ENCODE data around the gene KSR2.

Gene KSR2

DNA sequence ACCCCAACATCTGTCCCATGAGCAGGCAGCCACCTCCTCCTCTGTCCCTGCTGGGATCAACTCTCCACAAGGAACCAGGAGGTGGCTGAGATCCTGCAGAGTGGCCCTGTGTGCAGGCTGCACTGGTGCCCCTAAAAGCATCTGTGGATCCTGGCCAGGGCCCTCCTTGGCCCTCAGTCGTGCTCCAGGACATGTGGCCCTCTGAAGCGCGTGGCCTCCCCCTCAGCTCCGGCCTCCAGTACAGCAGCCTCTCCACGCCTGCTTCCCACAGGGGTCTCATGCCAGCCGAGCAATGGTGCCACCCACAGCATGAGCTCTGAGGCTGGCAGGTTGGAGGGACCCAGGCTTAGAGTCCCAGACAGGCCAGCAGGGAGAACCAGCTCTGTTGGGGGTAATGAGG is 530.0 kb downstream of the KSR2 start:
- no peak for DNase-seq

DNA sequence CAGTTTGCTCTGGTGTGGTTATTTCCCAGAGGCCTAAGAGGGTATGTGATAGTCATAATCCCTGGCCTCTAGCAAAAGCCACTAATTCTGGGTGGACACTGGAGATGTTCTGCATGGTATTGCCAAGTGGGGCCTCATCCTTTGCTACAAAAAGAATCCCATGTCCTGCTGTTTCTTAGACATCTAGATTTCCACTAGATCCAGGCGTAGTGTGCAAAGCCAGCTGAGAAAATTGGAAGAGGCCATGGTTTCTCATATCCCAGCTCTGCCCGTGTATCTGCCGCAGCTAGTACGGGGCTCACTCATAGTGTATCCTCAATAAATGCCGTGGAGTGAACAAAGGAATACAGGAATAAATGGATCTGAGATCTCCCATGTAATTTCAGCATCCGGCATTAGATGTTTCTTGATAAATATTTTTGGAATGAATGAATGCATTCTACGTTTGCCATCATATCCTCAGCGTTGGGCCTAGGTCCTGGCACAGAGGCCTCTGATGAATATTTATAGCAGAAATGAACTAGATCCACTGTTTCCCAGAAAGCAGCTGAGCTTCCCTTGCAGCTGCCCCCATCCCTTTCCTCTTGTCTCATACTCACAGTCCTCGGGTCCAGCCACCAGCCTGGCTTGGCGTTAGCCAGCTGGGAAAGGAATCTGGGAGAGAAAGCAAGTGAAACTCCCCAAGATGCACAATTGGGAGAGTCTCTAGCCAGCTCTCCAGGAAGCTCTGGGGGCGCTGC is 531.1 kb downstream of the KSR2 start:
- peak; percentile 58 for DNase-seq

DNA sequence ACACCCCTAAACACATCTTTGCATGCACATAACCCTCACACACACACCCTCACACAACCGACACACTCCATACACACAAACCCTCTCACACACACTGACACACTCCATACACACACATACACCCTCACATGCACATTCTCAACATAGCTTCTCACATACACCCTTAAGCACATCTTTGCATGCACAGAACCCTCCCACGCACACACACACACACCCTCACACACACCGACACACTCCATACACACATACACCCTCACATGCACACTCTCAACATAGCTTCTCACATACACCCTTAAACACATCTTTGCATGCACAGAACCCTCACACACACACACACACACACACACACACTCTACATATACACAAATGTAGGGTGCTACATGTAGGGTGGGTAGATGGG is 534.9 kb downstream of the KSR2 start:
- DNase-seq = no peak

DNA sequence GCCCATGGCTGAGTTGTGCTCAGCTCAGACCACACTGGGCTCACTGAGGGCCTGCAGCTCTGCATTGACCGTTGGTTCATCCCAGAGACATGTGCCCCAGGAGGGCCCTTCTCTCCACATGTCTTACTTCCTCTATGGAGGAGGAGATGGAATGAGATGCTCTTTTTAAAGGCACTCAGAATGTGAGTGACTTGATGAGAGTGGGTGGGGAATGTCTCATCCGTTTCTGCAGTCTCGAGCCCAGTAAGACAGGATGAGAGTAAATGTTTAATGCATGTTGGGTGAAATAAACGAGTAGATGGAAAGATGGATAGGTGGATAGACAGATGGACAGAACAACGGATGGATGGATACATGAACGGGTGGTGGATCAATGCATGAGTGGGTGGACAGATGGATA is 538.5 kb downstream of the KSR2 start:
- DNase-seq = no peak

DNA sequence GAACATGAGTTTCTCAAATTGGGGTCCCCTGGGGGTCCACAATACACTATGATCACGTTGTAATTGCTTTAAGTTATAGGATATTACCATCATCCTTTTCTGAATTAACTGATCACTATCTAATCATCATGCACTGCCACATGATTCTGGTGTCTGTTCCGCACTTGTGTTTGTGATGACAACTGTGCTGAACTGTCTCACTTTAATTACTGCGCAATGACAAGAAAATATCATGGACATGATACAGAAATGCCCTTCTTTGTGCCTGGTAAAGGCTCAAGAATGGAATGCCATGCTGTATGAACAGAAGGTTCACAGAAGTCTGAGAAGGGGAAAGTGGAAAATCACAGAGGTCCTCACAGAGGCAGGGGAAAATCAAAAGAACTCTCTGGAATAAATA is 541.6 kb downstream of the KSR2 start:
- DNase-seq = no peak

DNA sequence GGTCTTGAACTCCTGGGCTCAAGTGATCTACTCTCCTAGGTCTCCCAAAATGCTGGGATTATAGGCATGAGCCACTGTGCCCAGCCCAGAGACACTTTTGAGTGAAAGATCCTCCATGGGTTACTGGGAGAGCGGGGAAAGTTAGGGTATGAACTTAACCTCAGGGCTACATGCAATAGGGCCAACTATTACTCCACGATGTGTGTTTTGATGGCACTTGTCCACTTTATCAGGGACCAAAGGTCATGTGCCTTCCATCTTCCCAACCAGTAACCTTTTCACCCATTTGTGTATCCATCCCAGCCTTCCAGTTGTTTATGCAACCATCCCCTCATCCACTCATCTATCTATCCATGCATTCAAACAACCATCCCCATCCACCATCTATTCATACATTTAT is 546.8 kb downstream of the KSR2 start:
- no peak for DNase-seq

DNA sequence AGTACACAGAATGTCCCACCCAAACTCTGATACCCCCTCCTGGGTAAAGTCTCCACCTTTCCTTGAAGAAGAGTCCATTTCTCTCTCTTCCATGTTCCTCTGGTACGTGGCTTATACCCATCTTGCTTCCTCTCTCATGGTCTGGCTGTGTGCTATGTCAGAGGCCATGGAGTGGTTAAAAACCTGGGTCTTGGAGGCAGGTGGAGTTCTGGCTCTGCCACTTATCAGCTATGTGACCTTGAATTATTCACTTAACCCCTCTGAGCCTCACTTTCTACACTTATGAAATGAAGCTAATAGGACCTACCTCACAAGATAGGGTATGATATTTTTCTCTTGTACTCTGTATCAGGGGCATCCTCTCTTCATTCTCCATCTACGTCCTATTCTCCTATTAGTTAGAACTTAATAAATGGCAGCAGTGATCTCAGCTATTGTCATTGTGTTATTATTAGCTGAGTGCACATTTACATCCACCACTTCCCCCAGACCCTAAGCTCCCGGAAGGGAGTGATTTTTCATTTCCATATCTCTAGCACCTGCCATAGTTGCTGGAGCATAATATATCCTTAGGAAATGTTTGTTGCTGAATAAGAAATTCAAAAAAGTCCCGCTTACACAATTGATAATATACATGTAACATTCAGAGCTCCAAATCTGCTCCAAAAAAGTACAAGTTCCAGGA is 547.6 kb downstream of the KSR2 start:
- DNase-seq = no peak

DNA sequence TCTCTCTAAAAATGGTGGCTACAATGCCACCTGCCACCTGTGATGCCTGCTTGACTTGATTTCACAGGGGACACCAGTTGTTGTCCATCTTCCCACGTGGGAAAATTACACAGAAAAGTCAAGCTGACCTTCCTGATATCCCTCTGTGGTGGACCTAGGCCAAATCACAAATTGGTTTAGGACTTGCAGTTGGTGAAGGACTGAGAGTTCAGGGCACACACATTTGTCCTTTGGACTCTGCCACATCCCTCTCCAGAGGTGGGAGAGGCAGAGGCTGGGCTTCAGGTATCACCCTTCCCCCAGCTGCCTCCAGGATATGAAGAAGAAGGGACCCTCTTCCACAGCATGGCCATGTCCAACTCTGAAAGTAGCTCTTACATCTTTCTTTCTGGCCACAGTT is 551.8 kb downstream of the KSR2 start:
- no peak for DNase-seq

DNA sequence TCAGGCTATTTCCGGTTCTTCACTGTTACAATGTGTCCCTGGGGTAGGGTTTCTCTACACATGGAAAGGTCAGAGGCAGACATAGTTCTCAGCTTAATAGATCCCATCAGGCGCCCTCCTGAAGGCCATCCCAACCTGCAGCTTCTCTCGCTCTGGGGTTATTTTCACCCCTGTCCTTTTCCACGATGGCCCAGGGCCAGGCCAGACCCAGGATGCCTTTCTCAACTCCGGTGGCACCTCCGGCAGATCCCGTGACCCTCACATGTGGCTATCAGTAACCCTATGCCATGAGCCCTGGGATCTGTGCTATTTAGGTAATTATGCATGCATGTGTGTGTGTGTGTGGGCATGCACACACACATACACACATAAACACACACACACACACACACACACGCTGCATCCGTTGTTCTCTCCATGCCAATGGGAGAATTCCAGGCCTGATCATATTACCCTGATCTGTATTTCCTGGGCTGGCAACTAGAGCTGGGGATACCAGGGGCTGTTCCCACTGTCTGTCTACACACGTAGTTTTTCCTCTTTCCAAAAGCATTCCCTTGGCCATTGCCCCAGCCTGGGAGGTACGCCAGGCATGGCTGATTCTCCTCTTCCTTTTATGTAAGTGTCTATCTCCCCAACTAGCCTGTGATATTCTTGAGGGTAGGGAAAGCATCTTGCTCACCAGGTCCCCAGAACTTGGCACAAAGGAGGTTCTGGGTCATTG is 556.2 kb downstream of the KSR2 start:
- DNase-seq = peak; percentile 73

DNA sequence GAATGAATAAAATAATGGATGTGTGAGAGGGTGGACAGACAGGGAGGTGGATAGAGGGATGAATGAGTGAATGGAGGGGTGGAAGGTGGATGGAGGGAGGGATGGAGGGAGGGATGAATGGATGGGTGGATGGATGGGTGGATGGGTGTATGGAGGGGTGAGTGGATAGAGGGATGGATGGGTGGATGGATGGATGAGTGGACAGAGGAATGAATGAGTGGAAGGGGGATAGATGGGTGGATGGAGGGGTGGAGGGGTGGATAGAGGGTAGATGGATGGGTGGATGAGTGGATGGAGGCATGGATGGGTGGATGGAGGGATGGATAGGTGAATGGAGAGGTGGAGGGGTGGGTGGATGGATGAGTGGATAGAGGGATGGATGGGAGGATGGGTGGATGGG is 559.5 kb downstream of the KSR2 start:
- DNase-seq = no peak

DNA sequence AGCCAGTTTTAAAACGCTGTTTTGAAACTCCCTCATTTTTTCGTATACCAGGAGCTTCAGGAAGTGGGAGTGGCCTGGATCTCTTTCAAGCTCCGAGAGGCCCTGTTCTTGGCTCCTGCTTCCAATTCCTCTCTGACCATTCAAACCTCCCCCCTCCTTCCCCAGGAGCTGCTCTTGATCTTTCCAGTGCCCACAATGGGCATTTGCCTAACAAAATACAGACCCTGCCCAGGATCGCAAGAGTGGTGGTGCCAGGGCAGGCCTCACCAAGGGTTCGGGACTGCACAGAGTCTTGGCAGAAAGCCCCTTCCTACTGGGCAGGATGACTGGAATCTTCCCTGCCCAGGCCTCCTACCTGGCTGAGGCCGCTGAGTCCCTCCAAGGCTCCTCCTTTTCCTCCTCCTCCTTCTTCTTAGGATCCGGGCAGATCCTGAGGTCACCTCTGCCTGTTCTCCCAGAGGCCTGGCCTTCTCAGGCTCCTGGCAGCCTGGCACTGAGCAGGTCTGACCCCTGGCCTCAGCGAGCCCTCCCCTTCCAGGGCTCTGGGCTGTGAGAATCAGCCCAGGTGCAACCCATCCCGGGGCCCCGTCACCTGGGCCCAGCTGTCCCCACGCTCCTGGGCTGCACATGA is 560.5 kb downstream of the KSR2 start:
- peak; percentile 87 for DNase-seq

DNA sequence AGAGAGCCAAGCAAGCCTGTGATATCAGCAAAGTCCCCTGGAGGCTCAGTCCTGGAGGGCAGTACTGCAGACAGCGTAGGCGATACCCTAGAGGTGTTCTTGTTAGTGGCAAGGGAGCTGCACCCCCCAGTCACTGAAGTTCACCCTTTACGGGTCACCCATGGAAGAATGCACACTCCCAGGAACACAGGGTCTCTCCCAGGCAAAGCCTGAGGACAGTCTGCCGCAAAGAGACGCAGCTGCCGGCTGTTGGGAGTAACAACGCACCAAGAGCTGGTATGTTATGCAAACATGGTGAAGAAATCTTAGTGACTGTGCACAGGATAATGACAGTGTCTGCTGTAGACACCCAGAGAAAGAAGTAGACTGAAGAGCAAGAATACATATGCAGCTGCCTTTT is 563.9 kb downstream of the KSR2 start:
- DNase-seq = no peak

DNA sequence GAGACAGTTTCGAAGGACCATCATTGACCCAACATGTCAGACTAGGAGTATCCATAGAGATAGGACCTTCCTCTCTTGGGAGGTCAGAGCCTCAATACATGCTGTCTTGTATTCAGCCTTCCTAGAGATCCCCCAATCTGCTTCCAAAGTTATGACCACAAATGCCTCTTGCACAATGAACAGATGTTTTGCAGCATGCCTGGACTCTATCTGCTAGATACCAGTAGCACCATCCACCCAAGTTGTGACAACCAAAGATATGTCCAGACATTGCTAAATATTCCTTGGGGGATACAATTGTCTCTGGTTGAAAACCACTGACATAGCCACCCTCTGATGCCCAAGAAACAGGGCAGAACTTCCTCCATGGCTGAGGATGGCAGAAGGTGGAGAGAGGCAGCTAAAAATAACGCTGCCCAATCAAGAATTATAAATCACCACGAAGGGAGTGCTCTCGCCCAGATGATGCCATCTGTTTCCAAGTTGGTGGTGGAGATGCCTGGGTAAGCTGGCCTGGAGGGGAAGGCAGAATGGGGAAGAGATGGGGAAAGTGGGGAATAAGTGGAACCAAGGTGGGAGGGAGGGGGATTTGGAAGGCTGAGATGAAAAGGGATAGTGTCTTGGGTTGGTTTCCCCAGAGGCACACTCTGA is 564.5 kb downstream of the KSR2 start:
- no peak for DNase-seq

DNA sequence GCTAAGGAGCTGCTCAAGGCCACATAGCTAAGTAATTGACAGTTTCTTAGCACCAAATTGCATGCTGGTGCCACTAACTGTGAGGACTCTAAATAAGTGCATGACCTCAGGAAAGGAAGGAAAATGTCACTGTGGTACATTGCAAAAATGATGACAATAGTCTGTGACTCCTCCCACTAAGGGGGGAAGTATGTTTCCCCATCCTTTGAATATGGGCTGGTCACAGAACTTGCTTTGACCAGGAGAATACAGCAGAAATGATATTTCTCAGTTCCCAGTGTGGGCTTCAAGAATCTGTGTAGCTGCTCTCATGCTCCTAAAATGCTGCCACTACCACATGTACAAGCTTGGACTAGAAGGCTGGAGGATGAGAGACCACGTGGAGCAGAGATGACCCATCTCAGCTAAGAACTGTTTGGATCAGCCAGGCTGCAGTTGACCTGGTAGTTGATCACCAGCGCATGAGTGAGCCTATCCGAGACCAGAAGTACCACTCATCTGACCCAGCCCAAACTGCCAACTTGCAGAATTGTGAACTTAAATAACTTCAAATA is 565.1 kb downstream of the KSR2 start:
- DNase-seq = no peak

Measured in right hindlimb (tissue), 1 donor.